GM12874 (cell line): Measurements from ENCODE around the gene CUL9.

Experiments
- TF ChIP-seq, protein P1 (sequence below): IDR thresholded peaks from 2 replicates; pipeline ENCODE4 v1.5.1; 2011; ENCODE audit warnings: low read depth, mild to moderate bottlenecking, control low read depth, low read length, moderate library complexity; ENCODE audit not compliant: insufficient read depth

CUL9 gene

DNA sequence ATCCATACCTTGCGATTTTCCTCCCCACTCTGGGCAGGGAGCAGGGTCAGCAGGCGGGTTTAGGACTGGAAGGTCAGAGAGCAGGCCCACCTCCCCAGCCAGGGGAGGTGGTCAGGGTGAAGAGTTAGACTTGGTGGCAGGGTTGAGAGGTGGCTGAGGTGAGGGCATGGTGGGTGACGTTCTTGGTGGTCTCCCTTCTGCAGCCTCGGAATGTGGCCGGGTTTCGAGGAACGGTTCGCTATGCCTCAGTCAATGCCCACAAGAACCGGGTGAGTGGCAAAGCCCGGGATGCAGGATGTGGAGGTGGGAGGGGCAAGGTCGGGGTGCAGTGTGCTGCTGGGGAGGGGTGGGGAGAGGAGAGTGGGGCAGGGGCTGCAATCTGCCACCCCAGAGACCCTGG is 72.8 kb downstream of the CUL9 start:
- TF ChIP-seq, protein P1, sequence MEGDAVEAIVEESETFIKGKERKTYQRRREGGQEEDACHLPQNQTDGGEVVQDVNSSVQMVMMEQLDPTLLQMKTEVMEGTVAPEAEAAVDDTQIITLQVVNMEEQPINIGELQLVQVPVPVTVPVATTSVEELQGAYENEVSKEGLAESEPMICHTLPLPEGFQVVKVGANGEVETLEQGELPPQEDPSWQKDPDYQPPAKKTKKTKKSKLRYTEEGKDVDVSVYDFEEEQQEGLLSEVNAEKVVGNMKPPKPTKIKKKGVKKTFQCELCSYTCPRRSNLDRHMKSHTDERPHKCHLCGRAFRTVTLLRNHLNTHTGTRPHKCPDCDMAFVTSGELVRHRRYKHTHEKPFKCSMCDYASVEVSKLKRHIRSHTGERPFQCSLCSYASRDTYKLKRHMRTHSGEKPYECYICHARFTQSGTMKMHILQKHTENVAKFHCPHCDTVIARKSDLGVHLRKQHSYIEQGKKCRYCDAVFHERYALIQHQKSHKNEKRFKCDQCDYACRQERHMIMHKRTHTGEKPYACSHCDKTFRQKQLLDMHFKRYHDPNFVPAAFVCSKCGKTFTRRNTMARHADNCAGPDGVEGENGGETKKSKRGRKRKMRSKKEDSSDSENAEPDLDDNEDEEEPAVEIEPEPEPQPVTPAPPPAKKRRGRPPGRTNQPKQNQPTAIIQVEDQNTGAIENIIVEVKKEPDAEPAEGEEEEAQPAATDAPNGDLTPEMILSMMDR: no peak

DNA sequence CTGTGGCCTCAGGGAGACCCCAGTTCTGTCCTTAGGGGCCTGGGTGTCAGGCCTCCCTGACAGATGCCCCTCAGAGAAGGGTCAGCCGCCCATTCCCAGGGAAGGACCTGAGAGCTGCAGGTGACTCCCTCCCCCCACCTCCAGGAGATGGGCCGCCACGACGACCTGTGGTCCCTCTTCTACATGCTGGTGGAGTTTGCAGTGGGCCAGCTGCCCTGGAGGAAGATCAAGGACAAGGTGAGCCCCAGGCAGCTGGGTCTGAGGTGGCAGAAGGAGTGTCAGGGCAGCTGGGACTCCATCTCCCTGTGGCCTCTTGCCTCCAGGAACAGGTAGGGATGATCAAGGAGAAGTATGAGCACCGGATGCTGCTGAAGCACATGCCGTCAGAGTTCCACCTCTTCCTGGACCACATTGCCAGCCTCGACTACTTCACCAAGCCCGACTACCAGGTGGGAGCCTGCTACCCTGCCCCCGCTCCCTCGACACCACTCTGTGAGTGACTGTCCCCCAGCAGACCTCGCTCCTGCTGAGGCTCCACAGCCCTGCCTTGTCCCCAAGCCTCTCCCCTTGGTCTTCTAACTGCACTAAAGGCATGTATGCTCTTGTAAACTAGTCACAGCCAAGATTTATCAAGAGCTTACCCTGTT is 73.5 kb downstream of the CUL9 start:
- TF ChIP-seq, protein P1: no peak

DNA sequence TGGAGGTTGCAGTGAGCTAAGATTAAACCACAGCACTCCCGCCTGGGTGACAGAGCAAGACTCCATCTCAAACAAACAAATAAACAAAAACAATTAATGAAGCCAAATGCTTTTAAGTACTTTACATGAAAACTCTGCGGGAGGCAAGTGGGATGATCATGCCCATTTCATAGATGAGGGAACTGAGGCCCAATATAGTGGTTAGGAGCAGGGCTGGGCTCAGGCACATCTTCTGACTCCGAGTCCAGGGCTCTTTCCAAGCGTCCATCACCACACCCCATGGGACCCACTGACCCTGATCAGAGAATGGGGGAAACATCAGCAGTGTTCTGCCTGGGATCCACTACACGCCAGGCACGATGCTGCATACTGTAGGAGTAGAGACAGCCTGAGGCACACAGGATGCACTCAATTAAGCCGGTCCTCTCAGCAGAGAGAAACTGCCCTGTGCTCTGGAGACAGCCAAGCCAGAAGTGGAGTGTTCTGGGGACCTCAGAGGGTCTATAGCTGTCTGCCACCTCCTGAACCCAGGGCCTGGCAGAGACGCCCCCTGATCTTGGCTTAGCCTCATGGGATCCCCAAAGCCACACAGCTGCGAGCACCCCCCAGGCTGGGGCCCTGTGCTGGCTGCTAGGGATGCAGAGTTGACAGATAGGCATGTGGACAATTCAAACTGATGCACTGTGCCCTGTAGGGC is 74.8 kb downstream of the CUL9 start:
- TF ChIP-seq, protein P1: no peak

DNA sequence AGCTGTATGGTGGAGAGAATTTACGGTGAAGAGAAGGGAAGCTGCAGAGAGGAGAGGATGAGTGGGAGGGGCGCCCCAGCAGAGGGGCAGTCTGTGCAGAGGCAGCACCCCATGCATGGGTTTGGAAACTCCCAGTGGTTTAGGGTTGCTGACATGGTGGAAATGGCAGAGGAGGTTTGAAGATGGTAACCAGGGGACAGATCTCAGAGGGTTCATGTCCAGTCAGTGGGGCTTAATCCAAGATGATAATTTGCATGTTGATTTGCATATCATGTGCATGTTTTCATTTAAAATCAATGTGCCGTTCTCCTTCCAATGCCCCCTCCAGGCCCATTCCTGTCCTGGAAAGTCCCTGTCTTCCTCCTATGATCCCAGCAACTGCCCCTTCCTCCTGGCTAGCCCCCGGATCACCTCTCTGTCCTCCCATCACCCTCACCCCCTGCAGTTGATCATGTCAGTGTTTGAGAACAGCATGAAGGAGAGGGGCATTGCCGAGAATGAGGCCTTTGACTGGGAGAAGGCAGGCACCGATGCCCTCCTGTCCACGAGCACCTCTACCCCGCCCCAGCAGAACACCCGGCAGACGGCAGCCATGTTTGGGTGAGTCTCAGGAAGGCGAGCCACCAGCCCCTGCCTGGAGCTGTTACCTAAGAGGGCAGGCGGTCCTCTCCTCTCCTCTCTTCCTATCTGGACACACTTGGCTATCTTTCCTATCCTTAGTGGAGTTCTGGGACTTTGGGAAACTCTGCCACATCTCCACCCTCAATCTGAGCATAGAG is 75.6 kb downstream of the CUL9 start:
- TF ChIP-seq, protein P1: no peak

DNA sequence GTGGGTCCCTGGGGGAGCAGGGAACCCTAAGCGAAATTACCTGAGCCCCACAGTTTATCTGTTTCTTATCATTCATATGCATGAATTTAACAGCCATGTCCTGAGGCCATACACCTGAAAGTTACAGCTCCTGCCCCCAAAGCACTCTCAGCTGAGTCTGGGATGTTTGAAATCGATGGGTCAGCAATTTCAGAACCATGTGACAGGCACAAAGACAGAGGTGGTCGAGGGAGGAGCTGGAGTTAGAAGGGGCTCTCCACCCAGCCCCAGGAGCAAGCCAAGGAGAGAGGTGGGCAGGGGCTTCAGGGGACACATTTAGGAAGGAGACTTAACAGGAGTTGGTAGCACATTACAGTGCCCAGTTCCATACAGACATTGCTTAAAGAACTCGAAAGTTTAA is 76.2 kb downstream of the CUL9 start:
- TF ChIP-seq, protein P1: no peak

DNA sequence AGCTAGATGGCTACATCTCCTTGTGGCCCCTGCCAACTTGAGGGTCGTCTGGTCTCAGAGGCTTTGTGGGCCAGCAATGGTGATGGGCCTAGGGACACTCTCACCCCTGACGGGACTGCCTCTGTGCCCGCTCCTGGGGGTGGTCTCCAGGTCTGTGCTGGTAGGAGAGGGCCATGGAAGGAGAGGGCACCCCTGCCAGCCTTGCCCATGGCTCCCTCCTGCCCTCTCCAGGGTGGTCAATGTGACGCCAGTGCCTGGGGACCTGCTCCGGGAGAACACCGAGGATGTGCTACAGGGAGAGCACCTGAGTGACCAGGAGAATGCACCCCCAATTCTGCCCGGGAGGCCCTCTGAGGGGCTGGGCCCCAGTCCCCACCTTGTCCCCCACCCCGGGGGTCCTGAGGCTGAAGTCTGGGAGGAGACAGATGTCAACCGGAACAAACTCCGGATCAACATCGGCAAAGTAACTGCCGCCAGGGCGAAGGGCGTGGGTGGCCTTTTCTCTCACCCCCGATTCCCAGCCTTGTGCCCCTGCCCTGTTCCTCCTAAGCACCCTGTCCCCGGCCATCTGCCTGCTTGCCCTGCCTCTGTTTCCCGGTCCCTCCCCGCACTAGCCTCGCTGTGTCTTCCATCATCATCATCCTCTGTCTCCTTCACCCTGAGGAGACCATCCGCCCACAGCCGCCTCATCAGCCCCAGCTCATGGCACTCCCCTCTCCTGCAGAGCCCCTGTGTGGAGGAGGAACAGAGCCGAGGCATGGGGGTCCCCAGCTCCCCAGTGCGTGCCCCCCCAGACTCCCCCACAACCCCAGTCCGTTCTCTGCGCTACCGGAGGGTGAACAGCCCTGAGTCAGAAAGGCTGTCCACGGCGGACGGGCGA is 77.1 kb downstream of the CUL9 start:
- TF ChIP-seq, protein P1: no peak
